GM12878 (cell line): Measurements from ENCODE around the gene OR6B1. TPM values are rescaled to one million over a fixed set of nuclear protein-coding genes. Genes with fewer than 3 reads are reported as not detected.

Source experiments
- ATAC-seq: fragments of 200-7000 bp; cut with Tn5 transposase; 3 replicates; pipeline ENCODE4 v1.9.1; 2020; ENCODE audit warnings: mild to moderate bottlenecking, moderate library complexity
- BruUV-seq: library from RNA; stranded (reverse); fragments of 400-500 nt; replicated peaks from 2 replicates; lab custom pipeline; 2021; lab: Mats Ljungman, UMichigan
- CTCF ChIA-PET: fragments of 300-600 bp; sonication (Branson Sonifier 250); formaldehyde crosslinking; extraction: SDS; loops from one replicate; lab custom pipeline; 2021; ENCODE audit warnings: inconsistent platforms; lab: Yijun Ruan, JAX
- POLR2A ChIA-PET: fragments of 350-600 bp; formaldehyde crosslinking; extraction: SDS; loops from one replicate; lab custom pipeline; 2021; ENCODE audit warnings: inconsistent platforms; lab: Charles Lee
- RAD21 ChIA-PET: fragments of 300-600 bp; sonication (Branson Sonifier 250); formaldehyde crosslinking; loops from one replicate; lab custom pipeline; 2023; ENCODE audit warnings: antibody characterized with exemption; ENCODE audit not compliant: unreplicated experiment; lab: Charles Lee
- SMC1A ChIA-PET: fragments of 300-600 bp; sonication (Branson Sonifier 250); formaldehyde crosslinking; loops from one replicate; lab custom pipeline; 2023; ENCODE audit not compliant: unreplicated experiment, uncharacterized antibody; lab: Charles Lee
- DNase-seq: peaks from one replicate; pipeline ENCODE4 v3.0.0-alpha.2; 2011; ENCODE audit warnings: low read depth, low spot score
- FAIRE-seq: peaks from 3 replicates; lab custom pipeline; 2011; peaks lifted over from hg19 to GRCh38; lab: Jason Lieb, UNC
- H2AFZ ChIP-seq: 2 replicates; pipeline ENCODE4 v1.6.0; 2011; ENCODE audit warnings: low read depth, low read length, control low read depth; ENCODE audit not compliant: control insufficient read depth
- H3K27ac ChIP-seq: 2 replicates; pipeline ENCODE4 v1.5.1; 2011; ENCODE audit warnings: control low read depth; ENCODE audit not compliant: control insufficient read depth, insufficient read depth
- H3K27me3 ChIP-seq, 2 experiments: replicated peaks in 1 of 2; 2 replicates each; pipeline versions ENCODE4 v1.6.0 to v1.6.1; 2011; ENCODE audit warnings: low read length in 1 of 2; ENCODE audit not compliant: control insufficient read depth in 2 of 2, insufficient read depth in 2 of 2
- H3K36me3 ChIP-seq, 2 experiments: 2 replicates each; pipeline ENCODE4 v1.5.1; 2011; ENCODE audit warnings: low read length in 1 of 2; ENCODE audit not compliant: control insufficient read depth in 2 of 2, insufficient read depth in 2 of 2
- H3K4me1 ChIP-seq: 2 replicates; pipeline ENCODE4 v1.6.1; 2011; ENCODE audit warnings: mild to moderate bottlenecking, low read length, moderate library complexity, mixed read lengths; ENCODE audit not compliant: control insufficient read depth, insufficient read depth
- H3K4me2 ChIP-seq: 2 replicates; pipeline ENCODE4 v1.6.0; 2011; ENCODE audit warnings: control low read depth; ENCODE audit not compliant: control insufficient read depth, insufficient read depth
- H3K4me3 ChIP-seq: fragments of 200-600 bp; sonication (generic); 2 replicates; pipeline ENCODE4 v1.5.1; 2016
- H3K79me2 ChIP-seq: 2 replicates; pipeline ENCODE4 v1.6.0; 2011; ENCODE audit warnings: low read length; ENCODE audit not compliant: control insufficient read depth, insufficient read depth
- H3K9ac ChIP-seq: 2 replicates; pipeline ENCODE4 v1.8.0; 2011; ENCODE audit warnings: low read length, control low read depth, mixed read lengths; ENCODE audit not compliant: control insufficient read depth, insufficient read depth
- H3K9me3 ChIP-seq: replicated peaks from 3 replicates; pipeline ENCODE4 v1.5.1; 2011; ENCODE audit warnings: mild to moderate bottlenecking, low read length; ENCODE audit not compliant: control insufficient read depth, insufficient read depth
- H4K20me1 ChIP-seq: 2 replicates; pipeline ENCODE4 v1.6.0; 2011; ENCODE audit not compliant: control insufficient read depth, insufficient read depth
- BCLAF1 ChIP-seq: fragments of 450-650 bp; IDR thresholded peaks from 2 replicates; pipeline ENCODE4 v1.6.1; 2017; ENCODE audit warnings: antibody characterized with exemption, mild to moderate bottlenecking, moderate library complexity
- CEBPZ ChIP-seq: fragments of 150-350 bp; IDR thresholded peaks from 2 replicates; pipeline ENCODE4 v1.6.1; 2016; ENCODE audit warnings: low read depth, low read length
- FOXM1 ChIP-seq: IDR thresholded peaks from 2 replicates; pipeline ENCODE4 v1.6.1; 2012; ENCODE audit warnings: low read depth, mild to moderate bottlenecking, inconsistent platforms, low read length, moderate library complexity
- HDAC2 ChIP-seq: fragments of 200-600 bp; sonication (generic); IDR thresholded peaks from 2 replicates; pipeline ENCODE4 v1.6.1; 2017
- KLF5 ChIP-seq: fragments of 450-650 bp; IDR thresholded peaks from 2 replicates; pipeline ENCODE4 v1.6.1; 2014; ENCODE audit warnings: mild to moderate bottlenecking; ENCODE audit not compliant: partially characterized antibody
- MYC ChIP-seq: IDR thresholded peaks from 2 replicates; pipeline ENCODE4 v1.6.1; 2011; ENCODE audit warnings: mild to moderate bottlenecking, low read length, moderate library complexity, inconsistent platforms; ENCODE audit not compliant: insufficient read depth, insufficient replicate concordance, insufficient read length, severe bottlenecking
- TARDBP ChIP-seq: IDR thresholded peaks from 2 replicates; pipeline ENCODE4 v1.6.1; 2016; ENCODE audit warnings: borderline replicate concordance
- USF1 ChIP-seq: IDR thresholded peaks from 2 replicates; pipeline ENCODE4 v1.6.1; 2011; ENCODE audit warnings: borderline replicate concordance, low read depth, mild to moderate bottlenecking, moderate library complexity, mixed read lengths, low read length; ENCODE audit not compliant: insufficient read depth; ENCODE audit errors: extremely low read length
- ZBTB11 ChIP-seq: fragments of 450-650 bp; formaldehyde crosslinking; IDR thresholded peaks from 2 replicates; pipeline ENCODE4 v1.5.0; 2022; ENCODE audit warnings: mild to moderate bottlenecking, missing genetic modification characterization
- ZSCAN29 ChIP-seq: fragments of 450-650 bp; IDR thresholded peaks from 2 replicates; pipeline ENCODE4 v1.6.1; 2017; ENCODE audit warnings: mild to moderate bottlenecking, moderate library complexity
- WGBS: methylation state at CpG from one replicate; pipeline ENCODE4 v1.1.6; 2016; ENCODE audit warnings: low lambda C conversion rate; ENCODE audit not compliant: insufficient replicate concordance, insufficient coverage; ENCODE audit errors: missing lambda C conversion rate; 5-methylcytosine and 5-hydroxymethylcytosine counted together
- in situ Hi-C: fragments of 300-500 bp; cut with MboI; formaldehyde crosslinking; loops from 9 replicates; pipeline ENCODE4 v1.14.3; 2018; ENCODE audit warnings: mixed read lengths
- intact Hi-C: fragments of 100-400 bp; cut with micrococcal nuclease; formaldehyde crosslinking; loops from one replicate; pipeline ENCODE4 v1.14.2; 2022; ENCODE audit not compliant: unreplicated experiment
- polyA plus RNA-seq, 11 experiments: library from polyadenylated mRNA; depleted of rRNA in 4 of 11; unstranded in 6 of 11; stranded (reverse) in 5 of 11; fragments of >200 nt; fragmentation: Nextera tagmentation in 4 of 11; fragmentation: Illumina TruSeq in 1 of 11; extraction: Ambion mirVana in 4 of 11; extraction: Trizol in 1 of 11; gene quantifications; 1 replicate in 1 of 11; 2 replicates in 10 of 11; pipeline versions ENCODE4 v1.2.1 to v1.2.3, GENCODE V29; 2011 to 2016; ENCODE audit warnings: inconsistent platforms in 2 of 11, missing spikeins in 2 of 11, low read depth in 1 of 11
- total RNA-seq, 4 experiments: library from RNA; depleted of rRNA in 3 of 4; stranded (reverse); fragments of >200 nt in 3 of 4; fragmentation: Illumina TruSeq in 1 of 4; extraction: Trizol in 1 of 4; gene quantifications; 2 replicates each; pipeline versions ENCODE4 v1.2.1 to v1.2.3, GENCODE V29; 2013 to 2021

OR6B1 gene
- total and polyA plus RNA-seq, 10 of the 15 experiments (the other 5 are each of a cell fraction or from before 2014, with no cell fraction given), result not detected

GRCh38 chr7:143980746-143981510 is 19.2 kb upstream of the OR6B1 start (continued):
- TF ChIP-seq BCLAF1 (no peak), USF1 (no peak), MYC (no peak), ZSCAN29 (no peak), HDAC2 (no peak), FOXM1 (no peak)
- TF ChIP-seq, all 136 proteins: peak for 0

GRCh38 chr7:143983960-143984359 is 16.2 kb upstream of the OR6B1 start:
- DNase-seq (no peak), ATAC-seq (no peak), FAIRE-seq (no peak)
- H3K79me2 ChIP-seq, result no peaks in the 10 kb centered on the region
- H3K4me2 ChIP-seq, result no peak overlapping the region
- ChIA-PET SMC1A (no interaction called here), RAD21 (no interaction called here), POLR2A (no interaction called here), CTCF (interaction anchor here (0.6 kb wide), 1 partner anchor 493 kb away, joined by 3 read pairs; no protein-coding TSS in a partner anchor)
- H3K36me3 ChIP-seq, result no peaks in the 10 kb centered on the region
- intact Hi-C loops, result no loop called here
- WGBS, result 51% methylated on average over 5 of the region's 5 CpGs
- H3K27ac ChIP-seq, result no peak overlapping the region
- no peaks in the 10 kb centered on the region for H3K27me3 ChIP-seq
- in situ Hi-C loops, result no loop called here
- H2AFZ ChIP-seq, result no peak overlapping the region
- H3K9me3 ChIP-seq, result no peaks in the 10 kb centered on the region; the same call in 2 of the 3 replicates
- no peak overlapping the region for H3K9ac ChIP-seq
- H3K4me3 ChIP-seq, result no peak overlapping the region
- no TSS peak for BruUV-seq
- no peaks in the 10 kb centered on the region for H3K4me1 ChIP-seq
- no peaks in the 10 kb centered on the region for H4K20me1 ChIP-seq
- TF ChIP-seq TARDBP (no peak), ZBTB11 (no peak), CEBPZ (no peak), KLF5 (no peak)
